HG03103 (cell line): ENCODE measurements around the gene CCDC57.
"Not testable (repeated sequence)": the region's sequence is repeated elsewhere in the genome, so short reads cannot be mapped to it uniquely, and the experiment has no call there.

ENCODE experiments used
- ATAC-seq: cut with Tn5 transposase; IDR thresholded peaks from one replicate; pipeline ENCODE4 v1.9.1; 2021; ENCODE audit warnings: low read depth; ENCODE audit not compliant: unreplicated experiment

CCDC57 gene

GRCh38 chr17:82225368-82226029 is 12.9 kb upstream of the CCDC57 start:
- ATAC-seq: no peak

- ATAC-seq: no peak
Observed at GRCh38 chr17:82224666-82225065, 12.0 kb upstream of the CCDC57 start.

- no peak for ATAC-seq
Observed at GRCh38 chr17:82223517-82223916, 10.9 kb upstream of the CCDC57 start.

- ATAC-seq: no peak
Observed at GRCh38 chr17:82222816-82223215, 10.2 kb upstream of the CCDC57 start.

- ATAC-seq: no peak
Observed at GRCh38 chr17:82221341-82221902, 8.8 kb upstream of the CCDC57 start.

- no peak for ATAC-seq
Observed at GRCh38 chr17:82219753-82220709, 7.4 kb upstream of the CCDC57 start.

- no peak for ATAC-seq
Observed at GRCh38 chr17:82219083-82219482, 6.4 kb upstream of the CCDC57 start.

GRCh38 chr17:82218349-82219075 is 5.9 kb upstream of the CCDC57 start:
- no peak for ATAC-seq

GRCh38 chr17:82217530-82218204 is 5.0 kb upstream of the CCDC57 start:
- no peak for ATAC-seq

- no peak for ATAC-seq
Observed at GRCh38 chr17:82217120-82217529, 4.5 kb upstream of the CCDC57 start.

GRCh38 chr17:82216301-82217119 is 3.9 kb upstream of the CCDC57 start:
- no peak for ATAC-seq

GRCh38 chr17:82215972-82216300 is 3.3 kb upstream of the CCDC57 start:
- ATAC-seq: no peak

GRCh38 chr17:82215095-82215971 is 2.7 kb upstream of the CCDC57 start:
- no peak for ATAC-seq

- no peak for ATAC-seq
Observed at GRCh38 chr17:82214012-82214628, 1.5 kb upstream of the CCDC57 start.

GRCh38 chr17:82213251-82214011 is 789 bp upstream of the CCDC57 start:
- ATAC-seq: no peak

- ATAC-seq: not testable (repeated sequence)
Observed at GRCh38 chr17:82210655-82211054, 2.0 kb downstream of the CCDC57 start.

GRCh38 chr17:82205720-82206508 is 6.7 kb downstream of the CCDC57 start:
- peak; percentile 47 for ATAC-seq
